Upper lobe of left lung (tissue), 4 donors: ENCODE results near the gene ASB18.

Experiments
- CTCF ChIP-seq, 6 experiments: fragments of 450-650 bp in 4 of 6; fragments of 200-600 bp in 2 of 6; sonication (generic) in 2 of 6; IDR thresholded peaks; one replicate each; pipeline ENCODE4 v1.5.1; 2016 to 2019; ENCODE audit warnings: antibody characterized with exemption in 6 of 6
- EP300 ChIP-seq, 4 donors: sonication (generic); formaldehyde crosslinking; IDR thresholded peaks; one replicate each; pipeline ENCODE4 v1.5.1; 2017; ENCODE audit warnings: antibody characterized with exemption in 4 of 4, control low read depth in 2 of 4
- POLR2A ChIP-seq, 4 donors: fragments of 450-650 bp; IDR thresholded peaks; one replicate each; pipeline ENCODE4 v1.5.1; 2016 to 2017; ENCODE audit warnings: antibody characterized with exemption in 4 of 4, mild to moderate bottlenecking in 2 of 4
- POLR2AphosphoS5 ChIP-seq, 2 donors: sonication (generic); formaldehyde crosslinking; IDR thresholded peaks; one replicate each; pipeline ENCODE4 v1.5.1; 2017; ENCODE audit warnings: antibody characterized with exemption in 2 of 2

GRCh38 chr2:236200378-236200777 is 63.8 kb downstream of the ASB18 start:
- TF ChIP-seq CTCF (IDR thresholded peaks at IDR 0.05), result no peak
- TF ChIP-seq POLR2A (IDR thresholded peaks at IDR 0.05), result no peak
- no peak for TF ChIP-seq POLR2AphosphoS5 (IDR thresholded peaks at IDR 0.05)
- TF ChIP-seq EP300 (IDR thresholded peaks at IDR 0.05), result no peak
